ENCODE data around the gene BLTP3B.

Gene BLTP3B

DNA sequence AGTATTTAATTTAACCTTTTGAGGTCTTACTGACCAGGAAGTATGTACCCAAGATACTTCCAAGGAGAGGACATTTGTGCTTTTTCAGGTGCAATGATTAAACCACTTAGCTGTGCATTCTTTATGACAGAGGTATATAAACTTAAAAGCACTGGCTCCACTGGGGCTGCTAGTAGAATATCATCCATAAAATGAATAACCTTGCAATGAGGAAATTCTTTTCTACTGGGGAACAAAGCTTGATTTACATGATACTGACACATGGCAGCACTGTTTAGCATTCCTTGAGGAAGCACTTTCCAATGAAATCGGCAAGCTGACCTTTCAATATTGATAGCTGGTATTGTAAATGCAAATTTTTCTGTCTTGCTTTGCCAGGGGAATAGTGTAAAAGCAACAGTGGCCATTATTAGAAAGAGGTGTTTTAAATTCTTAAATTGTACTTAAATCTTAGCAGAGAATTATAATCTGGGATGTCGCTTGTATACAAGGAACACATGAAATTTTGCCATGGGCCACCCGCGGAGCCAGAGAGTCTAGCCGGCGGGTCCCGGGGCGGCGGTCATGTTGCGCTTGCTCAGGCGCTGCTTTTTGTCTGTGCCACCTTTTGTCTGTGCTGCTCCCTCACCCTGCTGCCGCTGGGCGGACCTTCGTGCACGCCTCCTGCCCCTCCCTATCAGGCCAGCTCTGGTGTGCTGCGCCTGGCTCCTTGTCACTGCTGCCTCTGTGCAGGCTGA, 20.9 kb upstream of the BLTP3B start:
- DNase-seq: peak; percentile 88

DNA sequence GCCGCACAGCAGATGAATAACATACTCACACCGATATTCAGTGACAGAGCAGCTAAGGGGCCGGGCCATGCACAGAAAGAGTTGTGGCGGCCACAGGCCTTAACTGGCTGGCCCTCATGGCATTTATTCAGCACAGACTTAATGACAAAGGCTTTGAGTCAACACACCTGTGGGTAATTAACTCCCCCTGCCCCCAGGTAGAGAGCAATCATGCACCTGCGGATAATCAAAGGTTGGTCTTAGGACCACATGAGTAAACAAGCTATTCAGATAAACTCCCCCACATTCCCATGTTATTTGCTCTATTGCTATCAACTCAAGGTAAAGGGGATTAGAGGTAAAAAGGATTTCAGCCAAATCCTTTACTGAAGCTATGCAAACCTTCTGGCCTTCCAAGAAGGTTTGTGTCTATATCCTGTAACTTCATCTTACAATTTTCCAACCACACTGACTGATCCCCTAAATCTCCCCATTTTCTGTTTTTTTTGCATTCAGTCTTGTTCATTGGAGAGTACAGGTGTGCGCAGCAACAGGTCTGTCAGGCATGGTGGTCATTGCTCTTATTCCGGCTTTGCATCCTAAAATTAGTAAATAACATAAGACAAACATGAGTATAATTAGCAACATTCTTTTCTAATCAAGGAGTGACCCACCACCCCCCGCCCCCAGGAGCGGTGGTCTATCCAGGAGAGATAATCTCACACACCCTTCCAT, 16.9 kb upstream of the BLTP3B start:
- no peak for DNase-seq

DNA sequence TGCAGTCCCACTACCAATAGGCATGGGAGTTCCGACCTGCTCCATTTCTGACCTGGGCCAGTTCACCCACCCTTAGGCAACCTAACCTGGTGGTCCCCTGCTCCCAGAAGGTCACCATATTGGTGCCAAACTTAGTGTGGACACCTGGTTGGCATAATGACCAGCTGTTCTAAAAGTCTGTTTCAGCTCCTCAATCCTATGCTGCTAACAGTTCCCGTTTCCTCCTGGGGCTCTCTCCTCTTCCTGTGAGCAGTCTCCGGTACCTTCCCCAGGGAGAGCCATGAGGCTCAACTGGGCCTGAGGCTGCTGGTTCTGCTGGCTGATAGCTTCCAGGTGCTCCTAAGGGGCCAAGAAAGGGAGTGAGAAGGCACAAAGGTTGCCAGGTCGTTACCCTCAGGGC, 15.9 kb upstream of the BLTP3B start:
- DNase-seq: no peak

DNA sequence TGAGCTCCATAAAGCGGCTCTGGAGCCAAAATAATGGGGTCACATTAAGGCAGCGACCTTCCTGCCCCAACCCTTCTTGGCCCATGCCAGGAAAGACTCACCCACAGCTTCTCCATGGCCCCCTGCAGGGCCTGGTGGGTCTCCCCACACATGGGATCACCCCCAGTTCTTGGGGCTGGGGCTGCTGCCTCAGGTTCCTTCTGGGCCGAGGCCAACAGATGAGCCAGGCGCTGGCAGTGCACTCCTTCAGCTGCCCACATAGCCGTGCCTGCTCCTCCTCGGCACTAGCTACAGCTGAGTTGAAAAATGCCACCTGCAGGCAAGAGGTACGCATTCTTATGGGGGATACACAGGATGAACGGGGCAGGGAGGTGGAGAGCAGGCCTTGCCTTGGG, 14.8 kb upstream of the BLTP3B start:
- DNase-seq: no peak

DNA sequence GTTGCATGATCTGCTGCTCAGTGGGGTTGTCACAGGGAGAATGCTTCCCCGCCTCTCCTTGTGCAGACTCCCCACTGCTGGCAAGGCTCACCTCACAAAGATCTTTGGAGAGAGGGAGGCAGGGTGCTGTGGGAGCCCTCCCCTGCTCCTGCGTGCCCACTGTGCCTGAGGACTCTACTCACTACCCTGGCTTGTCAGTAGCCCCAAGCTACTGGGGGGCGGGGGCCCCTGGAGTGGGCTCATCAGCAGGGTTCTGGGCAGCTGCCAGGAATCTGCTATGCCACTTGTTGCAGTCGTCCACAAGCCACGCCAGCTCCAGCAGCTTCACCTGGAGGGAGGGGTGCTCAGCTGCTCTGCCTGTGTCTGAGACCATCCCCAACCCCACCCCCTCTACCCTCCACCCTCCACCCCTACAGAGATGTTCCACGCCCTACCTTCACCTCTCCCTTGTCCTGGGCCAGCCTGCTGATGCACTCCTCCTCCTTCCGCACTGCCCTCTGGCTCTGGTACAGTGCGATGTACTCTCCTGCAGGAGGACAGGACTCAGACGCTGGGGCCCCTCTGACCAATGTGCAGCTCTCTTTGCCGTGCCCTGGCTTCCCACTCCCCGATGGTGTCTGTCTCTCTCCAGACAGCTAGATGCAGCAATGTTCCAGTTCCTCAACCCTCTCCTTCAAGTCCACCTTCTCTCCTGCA, 14.2 kb upstream of the BLTP3B start:
- no peak for DNase-seq

DNA sequence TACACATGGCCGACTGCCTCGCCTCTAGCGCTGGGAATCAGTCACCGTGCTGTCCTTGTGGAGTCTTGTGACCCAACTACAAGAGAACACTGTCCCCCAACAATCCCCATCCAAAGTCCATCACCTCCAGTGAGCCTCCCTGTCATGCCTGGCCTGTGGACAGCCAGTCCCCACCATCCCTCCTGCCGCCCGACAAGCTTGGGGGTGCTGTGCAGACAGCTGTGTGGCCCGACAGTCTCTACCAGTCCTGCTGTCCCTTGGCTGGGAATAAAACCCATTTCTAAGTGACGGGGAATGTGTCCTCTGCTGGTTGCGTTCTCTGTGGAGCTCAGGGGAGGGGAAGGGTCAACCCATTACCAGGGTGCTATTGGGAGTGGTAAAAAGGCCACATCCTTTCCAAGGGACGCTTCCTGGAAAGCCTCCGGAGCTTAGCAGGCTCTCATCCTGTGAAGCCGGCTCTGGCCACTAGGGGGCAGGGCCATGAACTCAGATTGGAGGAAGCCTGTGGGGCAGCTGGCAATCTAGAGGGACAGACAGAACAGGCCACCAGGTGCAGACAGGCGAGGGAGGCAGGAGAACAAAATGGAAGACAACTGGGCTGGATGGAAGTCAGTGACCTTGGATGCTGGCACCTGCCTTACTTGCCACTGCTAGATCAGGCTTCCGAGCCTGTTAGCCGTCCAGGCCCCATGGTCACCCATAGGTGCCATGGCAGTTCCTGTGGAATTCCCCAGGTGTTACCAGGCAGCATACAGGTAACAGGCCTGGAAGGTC, 12.0 kb upstream of the BLTP3B start:
- peak; percentile 16 for DNase-seq

DNA sequence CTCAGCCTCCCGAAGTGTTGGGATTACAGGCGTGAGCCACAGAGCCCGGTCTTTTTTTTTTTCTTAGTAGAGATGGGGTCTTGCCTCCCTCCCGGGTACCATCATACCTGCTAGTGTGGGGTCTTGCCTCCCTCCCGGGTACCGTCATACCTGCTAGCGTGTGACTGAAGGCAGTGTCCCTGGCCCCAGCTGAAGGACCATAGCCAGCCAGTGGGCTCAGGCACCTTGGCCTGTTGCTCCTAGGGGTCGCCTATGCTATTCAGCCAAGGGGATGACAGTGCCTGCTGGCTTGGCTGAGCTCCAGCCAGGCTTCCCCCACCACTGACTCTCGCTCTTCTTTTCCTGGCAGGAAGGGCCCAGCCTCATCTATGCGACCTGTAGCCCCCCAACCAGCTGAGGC, 10.5 kb upstream of the BLTP3B start:
- no peak for DNase-seq

DNA sequence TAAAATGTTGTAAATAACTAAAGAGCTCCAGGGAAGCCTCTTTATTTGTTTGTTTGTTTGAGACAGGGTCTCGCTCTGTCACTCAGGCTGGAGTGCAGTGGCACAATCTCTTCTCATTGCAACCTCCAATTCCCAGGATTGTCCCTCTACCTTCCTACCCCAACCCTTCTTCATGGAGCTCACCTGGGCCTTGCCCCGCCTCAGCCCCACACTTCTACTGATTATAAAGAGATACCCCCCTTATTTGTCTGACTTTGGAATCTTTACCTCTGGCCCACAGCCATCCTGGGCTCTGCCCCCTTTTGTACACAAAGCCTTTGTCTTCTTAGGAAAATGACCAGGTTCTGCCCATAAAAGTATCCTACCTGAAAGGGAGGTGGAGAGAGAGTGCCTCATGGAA, 9.1 kb upstream of the BLTP3B start:
- no peak for DNase-seq

DNA sequence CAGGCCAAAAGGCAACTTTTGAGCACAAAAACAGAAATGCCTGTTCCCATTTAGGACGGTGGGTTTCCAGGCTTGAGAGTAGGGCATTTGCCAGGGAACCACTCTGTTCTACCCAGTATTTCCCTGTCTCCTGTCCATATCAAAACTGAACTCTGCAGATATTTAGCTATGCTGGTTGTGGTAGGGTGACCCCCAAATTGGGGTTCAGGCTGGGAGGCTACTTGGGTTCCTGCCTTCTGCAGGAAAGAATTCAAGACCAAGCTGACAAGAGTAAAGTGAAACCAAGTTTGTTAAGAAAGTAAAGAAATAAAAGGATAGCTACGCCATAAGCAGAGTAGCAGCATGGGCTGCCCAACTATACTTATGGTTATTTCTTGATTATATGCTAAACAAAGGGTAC, 3.6 kb upstream of the BLTP3B start:
- DNase-seq: no peak

DNA sequence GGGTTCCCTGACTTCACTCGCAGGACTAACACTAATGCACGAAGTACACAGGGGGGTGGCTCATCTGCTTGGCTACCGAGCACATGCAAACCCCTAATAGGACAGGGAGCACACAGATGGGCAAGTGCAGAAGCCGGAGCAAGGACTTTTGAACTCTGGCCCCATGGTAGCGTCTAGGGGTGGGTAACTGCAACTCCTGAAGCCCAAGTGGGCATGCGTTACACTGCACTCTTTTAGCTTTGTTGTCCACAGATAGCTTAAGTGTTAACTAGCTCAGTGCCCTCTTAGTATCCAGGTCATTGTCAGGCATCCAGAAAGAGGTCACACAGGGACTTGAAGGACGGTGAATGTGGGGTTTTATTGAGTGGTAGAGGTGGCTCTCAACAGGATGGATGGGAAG, 3.0 kb upstream of the BLTP3B start:
- DNase-seq: no peak

DNA sequence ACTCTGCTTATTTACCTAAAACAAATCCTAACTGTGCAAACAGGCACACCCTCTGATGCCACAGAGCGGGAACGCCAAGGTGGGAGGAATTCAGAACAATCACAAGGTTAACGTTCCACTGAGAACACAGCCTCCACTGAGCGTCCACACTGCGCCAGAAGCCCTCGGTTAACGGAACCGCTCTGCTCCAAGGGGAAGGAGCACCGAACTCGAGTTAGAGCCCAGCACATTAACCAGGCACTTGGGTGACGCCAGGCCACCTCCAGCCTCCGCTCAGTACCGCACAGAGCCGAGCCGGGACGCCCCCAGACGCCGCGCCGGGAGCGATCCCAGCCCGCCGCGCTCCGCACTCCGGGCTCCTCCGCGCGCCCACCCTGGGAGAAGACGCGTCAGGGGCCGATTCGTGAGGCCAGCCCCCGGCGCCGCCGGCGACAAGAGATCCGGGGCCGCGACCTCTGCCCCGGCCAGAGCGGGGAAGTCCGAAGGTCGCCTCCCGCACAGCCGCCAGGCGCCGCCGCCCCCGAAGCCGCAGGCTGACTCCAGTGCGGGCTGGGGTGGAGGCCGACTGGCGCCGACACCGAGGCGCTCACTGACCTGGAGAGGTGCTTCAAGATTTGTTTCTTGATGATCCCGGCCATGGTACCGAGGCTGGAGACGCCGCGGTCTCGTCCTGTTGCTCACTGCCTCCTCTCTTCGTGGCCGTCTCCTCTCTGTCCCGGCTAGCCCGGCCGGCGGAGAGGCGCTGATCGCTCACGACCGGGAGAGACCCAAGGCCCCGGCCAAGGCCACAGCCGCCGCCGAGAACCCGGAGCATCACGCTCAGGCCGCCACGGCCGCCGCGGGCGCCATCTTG, 450 bp downstream of the BLTP3B start:
- peak; percentile 42 for DNase-seq

DNA sequence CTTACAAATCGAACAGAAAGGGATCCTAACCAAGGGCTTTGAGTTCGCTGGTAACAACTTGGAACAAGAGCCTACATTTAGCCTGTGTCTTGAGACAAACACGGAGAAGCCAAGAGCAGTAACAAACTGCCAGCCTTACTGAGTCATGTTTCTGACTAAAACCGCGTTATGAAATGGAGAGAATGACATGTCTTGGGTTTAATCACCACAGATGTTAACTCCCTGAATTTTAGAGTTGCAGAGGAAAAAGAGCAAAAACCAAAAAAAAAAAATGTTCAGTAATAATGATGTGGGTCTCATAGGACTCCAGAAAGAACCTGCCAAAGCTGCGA, 1.0 kb downstream of the BLTP3B start:
- DNase-seq: no peak

DNA sequence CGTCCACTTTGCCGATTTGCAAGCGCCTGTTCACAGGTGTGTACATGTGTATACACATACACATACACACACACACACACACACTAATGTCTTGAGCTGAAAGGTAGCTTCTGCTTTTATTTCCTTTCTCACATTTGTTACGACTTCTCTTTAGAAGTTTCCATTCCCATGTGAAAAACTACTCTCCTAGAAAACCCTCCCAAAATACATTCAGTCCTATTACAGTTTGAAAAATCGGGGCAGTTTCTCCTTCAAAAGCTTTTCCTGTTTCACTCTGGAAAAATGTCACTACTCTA, 3.9 kb downstream of the BLTP3B start:
- DNase-seq: no peak

DNA sequence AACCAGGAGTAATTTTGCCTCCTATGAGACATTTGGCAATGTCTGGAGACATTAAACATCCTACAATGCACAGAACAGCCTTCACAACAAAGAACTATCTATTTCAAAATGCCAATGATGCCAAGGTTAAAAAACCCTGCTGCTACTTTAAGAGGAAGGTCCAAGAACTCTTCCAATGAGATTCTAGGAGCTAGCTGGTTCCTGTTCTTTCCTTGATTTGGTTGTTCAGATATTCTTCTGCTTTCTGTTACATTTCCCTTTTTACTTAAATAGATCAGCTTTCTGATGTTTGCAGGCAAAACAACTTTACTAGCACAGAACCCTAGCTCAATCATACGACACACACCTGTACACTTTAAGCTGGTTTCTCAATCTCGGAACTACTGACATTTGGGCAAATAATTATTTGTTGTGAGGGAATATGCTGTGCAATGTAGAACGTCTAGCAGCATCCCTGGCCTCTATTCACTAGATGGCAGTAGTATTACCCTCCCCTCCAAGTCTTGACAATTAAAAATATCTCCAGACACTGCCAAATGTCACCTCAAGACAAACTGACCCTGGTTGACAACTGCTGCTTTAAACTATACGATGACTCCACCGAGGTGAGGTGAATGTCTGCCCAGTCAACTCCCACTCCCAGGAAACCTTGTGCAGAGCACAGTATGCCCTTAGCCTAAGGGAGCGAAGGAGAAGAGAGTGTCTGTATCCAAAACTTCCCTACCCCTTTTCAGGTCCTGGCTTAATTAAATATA, 4.4 kb downstream of the BLTP3B start:
- DNase-seq: no peak

DNA sequence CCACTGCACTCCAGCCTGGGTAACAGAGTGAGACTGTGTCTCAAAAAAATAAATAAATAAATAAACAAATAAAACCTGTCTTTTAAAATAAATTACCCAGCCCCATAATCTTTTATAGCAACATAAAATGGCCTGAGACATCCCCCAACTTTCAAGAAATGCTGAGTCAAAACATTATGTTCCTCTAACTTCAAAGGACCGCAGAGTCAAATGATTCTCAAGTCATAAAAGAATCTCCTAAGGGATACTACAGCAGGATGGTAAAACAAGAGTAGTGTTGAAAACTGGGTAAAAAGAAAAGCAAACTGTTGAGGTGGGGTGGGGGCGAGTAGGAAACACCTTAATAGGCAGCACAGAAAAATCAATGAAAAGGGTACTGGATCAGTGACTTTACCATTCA, 9.5 kb downstream of the BLTP3B start:
- DNase-seq: no peak

DNA sequence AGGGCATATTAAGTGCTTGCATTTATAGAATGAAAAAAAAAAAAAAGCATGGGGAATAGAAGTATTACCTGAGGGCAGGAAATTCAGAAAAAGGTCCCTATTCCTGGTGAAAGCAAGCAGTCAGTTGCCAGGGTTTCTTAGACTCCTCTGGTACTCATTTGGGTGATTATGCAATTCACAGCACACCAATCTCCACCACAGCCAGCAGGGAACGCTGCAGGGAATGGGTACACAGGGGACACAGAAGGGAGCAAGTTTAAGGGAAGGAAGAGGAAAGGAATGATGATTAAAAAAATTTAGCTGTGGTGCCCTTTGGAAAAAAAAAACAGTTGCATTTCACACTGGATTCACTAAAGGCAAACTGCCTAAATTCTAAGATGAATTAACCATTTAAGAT, 14.2 kb downstream of the BLTP3B start:
- DNase-seq: no peak

DNA sequence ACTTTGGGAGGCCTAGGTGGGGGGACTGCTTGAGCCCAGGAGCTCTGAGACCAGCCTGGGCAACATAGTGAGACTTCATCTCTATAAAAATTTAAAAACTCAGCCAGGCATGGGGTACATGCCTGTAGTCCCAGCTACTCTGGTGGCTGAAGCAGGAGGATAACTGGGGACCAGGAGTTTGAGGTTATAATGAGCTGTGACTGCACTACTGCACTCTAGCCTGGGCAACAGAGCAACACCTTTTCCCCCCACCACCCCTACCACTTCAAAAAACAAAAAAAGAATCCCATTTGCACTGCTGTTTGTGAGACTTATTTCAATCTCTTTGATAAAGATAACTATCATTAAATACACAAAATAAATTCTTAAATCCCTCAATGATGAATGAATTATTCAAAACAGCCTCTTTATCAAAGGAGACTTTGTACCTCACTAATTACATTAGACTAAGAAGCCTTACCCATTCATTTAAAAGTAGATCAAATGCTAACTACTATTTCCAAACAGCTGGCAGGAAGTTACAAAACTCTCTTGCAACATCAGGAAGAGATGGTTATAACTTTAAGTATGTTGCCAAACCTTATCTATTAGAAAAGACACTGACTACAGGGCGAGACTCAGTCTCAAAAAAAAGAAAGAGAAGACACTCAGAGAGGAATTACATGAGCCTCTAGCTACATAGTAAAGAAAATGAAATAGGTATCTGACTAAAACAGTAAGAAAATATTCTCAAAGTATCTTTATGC, 14.7 kb downstream of the BLTP3B start:
- DNase-seq: no peak

DNA sequence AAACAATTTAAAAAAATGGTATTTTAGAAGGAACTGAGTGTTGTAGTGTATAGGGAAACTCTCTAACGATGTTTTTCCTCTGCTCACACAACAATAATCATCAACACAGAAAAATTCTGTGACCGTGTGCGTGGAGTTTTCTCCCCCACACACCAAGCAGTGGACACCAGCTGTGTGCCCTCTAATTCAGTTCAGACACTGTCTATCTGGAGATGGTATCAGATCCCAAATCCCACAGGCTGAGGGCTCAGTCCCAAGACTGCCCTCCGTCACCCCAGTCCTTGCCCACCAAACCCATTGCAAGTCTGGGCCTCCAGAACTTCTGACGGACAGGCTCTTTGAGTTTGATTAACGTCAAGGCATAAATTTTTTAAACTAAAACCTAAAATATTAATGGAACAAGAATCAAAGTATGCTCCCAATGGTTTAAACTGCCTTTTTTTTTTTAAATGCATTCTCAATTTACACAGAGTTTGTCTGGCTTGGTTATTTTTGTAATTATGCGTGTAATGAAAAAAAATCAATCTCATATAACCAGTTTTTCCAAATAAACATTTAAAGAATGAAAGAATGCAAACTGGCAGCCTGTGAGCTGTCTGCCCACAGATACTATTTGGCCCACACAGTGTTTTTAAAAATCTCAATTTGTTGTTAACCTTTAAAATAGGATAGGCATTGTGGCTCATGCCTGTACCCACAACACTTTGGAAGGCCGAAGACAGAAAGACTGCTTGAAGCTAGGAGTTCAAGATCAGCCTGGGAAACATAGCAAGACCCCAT, 19.2 kb downstream of the BLTP3B start:
- no peak for DNase-seq

DNA sequence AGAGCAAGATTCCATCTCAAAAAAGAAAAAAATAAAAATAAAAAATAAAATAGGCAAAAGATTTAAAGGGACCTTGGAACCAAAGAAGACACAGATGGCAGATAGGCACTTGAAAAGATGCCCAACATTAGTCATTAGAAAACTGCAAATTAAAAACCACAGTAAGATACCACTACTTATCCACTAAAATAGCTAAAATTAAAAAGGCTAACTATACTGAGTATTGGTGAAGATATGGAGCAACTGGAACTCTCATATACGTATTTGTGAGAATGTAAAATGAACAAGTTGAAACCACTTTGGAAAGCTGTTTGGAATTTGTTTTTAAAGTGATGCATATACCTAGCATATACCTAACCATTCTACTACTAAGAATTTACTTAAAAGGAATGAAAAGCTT, 22.3 kb downstream of the BLTP3B start:
- DNase-seq: no peak

DNA sequence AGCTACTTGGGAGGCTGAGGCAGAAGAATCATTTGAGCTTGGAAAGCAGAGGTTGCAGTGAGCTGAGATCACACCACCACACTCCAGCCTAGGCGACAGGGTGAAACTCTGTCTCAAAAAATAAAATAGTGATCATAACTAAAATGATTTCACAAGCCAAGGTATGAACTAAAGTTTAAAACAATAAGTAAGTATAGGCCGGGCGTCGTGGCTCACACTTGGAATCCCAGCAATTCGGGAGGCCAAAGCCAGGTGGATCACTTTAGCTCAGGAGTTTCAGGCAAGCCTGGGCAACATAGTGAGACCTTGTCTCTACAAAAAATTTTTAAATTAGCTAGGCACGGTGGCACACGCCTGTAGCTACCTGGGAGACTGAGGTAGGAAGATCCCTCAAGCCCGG, 27.4 kb downstream of the BLTP3B start:
- DNase-seq: no peak

DNA sequence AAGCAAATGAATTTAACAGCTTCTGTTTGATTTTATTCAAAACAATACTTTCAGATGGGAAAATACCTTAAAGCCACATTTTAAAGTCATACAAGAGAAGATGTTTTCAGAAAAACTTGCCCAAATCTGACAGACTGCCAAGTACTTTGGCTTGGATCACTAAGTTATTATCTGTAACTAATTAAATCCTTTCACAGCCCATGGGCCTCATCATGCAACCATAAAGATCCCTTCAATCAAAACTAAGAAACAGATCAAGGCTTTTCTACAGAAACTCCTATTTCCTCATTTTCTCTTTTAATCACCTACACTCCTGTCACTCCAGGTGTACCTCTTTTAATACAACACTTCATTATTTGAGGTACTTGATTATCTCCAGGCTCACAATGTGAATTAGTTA, 28.1 kb downstream of the BLTP3B start:
- DNase-seq: no peak

Data from NCI-H2029 treated with DMSO at 0.1 percent for 48 hours (cell line).